ENCODE measurements around the gene GOLGA6L7. TPM values are rescaled to one million over a fixed set of nuclear protein-coding genes. Genes with fewer than 3 reads are reported as not detected.
A peak's percentile ranks its signal among the peaks of the same experiment; 100 is the strongest.
"Not testable (repeated sequence)": the region's sequence is repeated elsewhere in the genome, so short reads cannot be mapped to it uniquely, and the experiment has no call there.

Gene GOLGA6L7
- total RNA-seq, 2 experiments from 2014 or later, result not detected

- H3K4me1 Mint-ChIP-seq (ENCODE audit: low read depth), result peaks cover 12% of the 10 kb centered on the region
- CTCF ChIA-PET, result no interaction called here
- intact Hi-C loops (cut with micrococcal nuclease), result loop anchor here (1.0 to 2.0 kb wide), 2 partner anchors 95 to 210 kb away; no protein-coding TSS in a partner anchor
- H3K4me3 Mint-ChIP-seq, result no peak overlapping the region
- H3K36me3 Mint-ChIP-seq (ENCODE audit: low read depth), result no peaks in the 10 kb centered on the region
- no peaks in the 10 kb centered on the region for H3K9me3 Mint-ChIP-seq
- no peak overlapping the region for H3K27ac Mint-ChIP-seq
- no peak for DNase-seq
- no peaks in the 10 kb centered on the region for H3K27me3 Mint-ChIP-seq (ENCODE audit: low read depth)
These were observed 32.2 kb upstream of the GOLGA6L7 start for GRCh38 chr15:28880680-28881079.

DNA sequence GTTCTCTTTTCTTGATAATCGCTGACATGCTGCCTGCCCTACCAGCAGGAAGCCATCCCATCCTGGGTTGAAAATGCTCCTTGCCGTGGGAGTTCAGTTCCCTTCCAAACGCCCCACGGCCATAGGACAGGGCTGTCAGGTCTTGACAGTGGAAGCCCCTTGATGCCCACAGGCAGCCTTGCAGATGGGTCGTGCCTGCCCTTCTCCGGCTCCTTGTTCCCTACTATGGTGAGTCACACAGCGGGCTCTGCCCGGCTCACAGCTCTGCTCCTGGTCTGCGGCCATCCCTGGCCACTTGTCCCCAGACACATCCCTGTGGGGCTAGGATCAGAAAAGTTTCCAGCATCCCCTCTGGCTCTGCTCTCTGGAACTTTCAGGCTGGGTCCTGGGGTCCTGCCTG is 31.1 kb upstream of the GOLGA6L7 start:
- Mint-ChIP-seq H3K27me3 (ENCODE audit: low read depth) (no peaks in the 10 kb centered on the region), H3K9me3 (no peaks in the 10 kb centered on the region), H3K27ac (no peak overlapping the region), H3K36me3 (ENCODE audit: low read depth) (no peaks in the 10 kb centered on the region), H3K4me3 (no peak overlapping the region), H3K4me1 (ENCODE audit: low read depth) (peaks cover 13% of the 10 kb centered on the region)
- DNase-seq, result no peak
- intact Hi-C loops (cut with micrococcal nuclease), result no loop called here
- CTCF ChIA-PET, result no interaction called here

- no peak for DNase-seq
- Mint-ChIP-seq H3K4me1 (ENCODE audit: low read depth) (peaks cover 17% of the 10 kb centered on the region), H3K9me3 (no peaks in the 10 kb centered on the region), H3K27ac (no peak overlapping the region), H3K27me3 (ENCODE audit: low read depth) (no peaks in the 10 kb centered on the region), H3K4me3 (no peak overlapping the region), H3K36me3 (ENCODE audit: low read depth) (no peaks in the 10 kb centered on the region)
- intact Hi-C loops (cut with micrococcal nuclease), result no loop called here
- CTCF ChIA-PET, result interaction anchor here (1.1 kb wide), 1 partner anchor 212 kb away, joined by 3 read pairs; no protein-coding TSS in a partner anchor
These were observed 29.8 kb upstream of the GOLGA6L7 start for GRCh38 chr15:28878209-28878608.

GRCh38 chr15:28876845-28877185 is 28.4 kb upstream of the GOLGA6L7 start:
- H3K4me1 Mint-ChIP-seq (ENCODE audit: low read depth), result peaks cover 17% of the 10 kb centered on the region
- no peaks in the 10 kb centered on the region for H3K36me3 Mint-ChIP-seq (ENCODE audit: low read depth)
- intact Hi-C loops (cut with micrococcal nuclease), result no loop called here
- CTCF ChIA-PET, result interaction anchor here (0.7 kb wide), 1 partner anchor 1089 kb away, joined by 3 read pairs; no protein-coding TSS in a partner anchor
- no peak for DNase-seq
- no peak overlapping the region for H3K4me3 Mint-ChIP-seq
- no peaks in the 10 kb centered on the region for H3K9me3 Mint-ChIP-seq
- no peak overlapping the region for H3K27ac Mint-ChIP-seq
- H3K27me3 Mint-ChIP-seq (ENCODE audit: low read depth), result no peaks in the 10 kb centered on the region

DNA sequence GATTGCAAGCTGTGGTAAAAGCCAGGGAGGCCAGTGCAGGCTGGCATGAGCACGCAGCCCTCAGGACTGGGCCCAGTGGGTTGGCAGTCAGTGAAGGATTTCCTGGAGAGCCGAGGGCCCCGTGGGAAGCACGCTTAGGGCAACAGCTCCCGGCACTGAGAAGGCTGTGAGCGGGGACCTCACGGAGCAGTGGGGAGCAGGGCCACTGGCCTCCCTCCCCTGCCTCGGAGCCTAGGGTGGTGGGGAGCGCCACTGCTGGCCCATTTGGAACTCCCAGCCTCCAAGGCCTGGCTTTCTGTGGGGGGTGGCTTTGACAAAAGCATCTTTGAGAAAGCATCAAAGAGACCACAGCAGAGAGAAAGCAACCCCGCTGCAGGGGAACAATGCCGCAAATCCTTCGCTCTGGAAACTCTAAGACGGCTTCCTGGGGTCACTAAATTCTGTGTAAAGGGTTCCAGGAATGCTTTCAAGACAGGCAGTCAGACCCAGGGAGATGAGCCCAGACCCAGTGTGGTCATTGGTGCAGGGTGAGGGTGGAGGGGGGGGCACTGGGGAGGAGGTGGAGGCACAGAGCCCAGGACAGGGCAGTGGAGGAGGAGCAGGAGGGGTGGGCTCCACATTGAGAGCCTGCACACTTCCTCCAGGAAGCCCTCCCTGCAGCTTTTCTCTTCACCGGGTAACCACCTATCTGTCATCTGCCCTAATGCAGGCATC is 27.8 kb upstream of the GOLGA6L7 start:
- Mint-ChIP-seq H3K4me1 (ENCODE audit: low read depth) (peaks cover 17% of the 10 kb centered on the region), H3K27ac (no peak overlapping the region), H3K27me3 (ENCODE audit: low read depth) (no peaks in the 10 kb centered on the region), H3K4me3 (no peak overlapping the region), H3K9me3 (no peaks in the 10 kb centered on the region), H3K36me3 (ENCODE audit: low read depth) (no peaks in the 10 kb centered on the region)
- CTCF ChIA-PET, result interaction anchor here (0.6 to 0.7 kb wide), 2 partner anchors 7 to 1090 kb away, joined by 3 read pairs; no protein-coding TSS in a partner anchor
- intact Hi-C loops (cut with micrococcal nuclease), result no loop called here
- DNase-seq, result no peak

DNA sequence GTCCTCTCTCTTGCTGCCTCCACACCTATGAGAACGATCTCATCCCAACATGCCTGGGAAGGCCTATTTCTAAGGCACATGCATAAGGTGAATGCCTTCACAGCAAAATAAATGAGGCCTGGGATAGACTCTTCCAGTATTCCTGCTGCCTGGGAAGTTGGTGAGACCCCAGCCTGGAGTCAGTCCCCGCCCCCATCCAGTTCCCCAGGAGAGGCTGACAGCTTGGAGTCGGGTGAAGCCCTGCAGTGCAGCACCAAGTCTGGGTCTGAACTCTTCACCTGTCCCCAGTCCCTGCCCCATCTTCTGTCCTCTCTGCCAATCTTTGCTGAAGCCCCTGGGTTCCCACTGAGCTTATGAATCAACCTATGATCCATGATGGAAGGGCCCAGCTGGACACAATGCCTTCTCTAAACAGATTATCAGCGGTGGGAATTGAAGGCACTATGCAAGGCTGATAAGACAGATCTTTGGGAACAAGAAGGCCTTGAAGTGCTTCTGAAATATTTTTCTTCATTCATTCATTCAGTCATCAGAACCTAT is 27.1 kb upstream of the GOLGA6L7 start:
- no peaks in the 10 kb centered on the region for H3K36me3 Mint-ChIP-seq (ENCODE audit: low read depth)
- intact Hi-C loops (cut with micrococcal nuclease), result no loop called here
- no peak overlapping the region for H3K4me3 Mint-ChIP-seq
- H3K4me1 Mint-ChIP-seq (ENCODE audit: low read depth), result peaks cover 17% of the 10 kb centered on the region
- H3K27ac Mint-ChIP-seq, result no peak overlapping the region
- H3K27me3 Mint-ChIP-seq (ENCODE audit: low read depth), result no peaks in the 10 kb centered on the region
- no peak for DNase-seq
- H3K9me3 Mint-ChIP-seq, result no peaks in the 10 kb centered on the region
- CTCF ChIA-PET, result interaction anchor here (0.6 to 1.1 kb wide), 2 partner anchors 8 to 60 kb away, joined by 3 to 6 read pairs; no protein-coding TSS in a partner anchor

DNA sequence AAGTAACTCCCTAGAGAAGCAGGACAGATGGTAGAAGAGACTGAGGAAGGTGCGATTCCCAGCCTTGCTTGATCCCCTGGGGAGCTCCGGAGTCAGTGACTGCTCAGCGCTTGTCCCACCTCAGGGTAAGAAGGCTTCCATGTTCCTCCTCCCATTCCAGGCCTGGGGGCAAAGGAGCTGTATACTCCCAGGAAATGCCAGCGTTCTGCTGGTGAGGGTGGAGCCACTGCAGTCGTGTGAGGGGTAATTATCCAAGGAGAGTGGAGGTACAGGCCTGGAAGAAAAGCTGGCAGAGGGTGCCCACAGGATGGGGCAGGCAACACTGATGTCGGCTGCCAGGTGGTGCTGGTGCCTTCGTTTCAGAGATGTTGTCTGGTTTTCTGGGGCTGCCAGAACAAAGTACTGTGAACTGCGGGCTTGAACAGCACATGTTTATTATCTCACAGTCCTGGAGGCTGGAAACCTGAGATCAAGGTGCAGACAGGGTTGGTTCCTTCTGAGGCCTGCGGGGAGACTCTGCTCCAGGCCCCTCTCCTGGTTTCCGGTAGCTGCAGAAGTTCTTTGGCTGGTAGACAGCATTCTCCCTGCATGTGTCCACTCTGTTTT is 25.2 kb upstream of the GOLGA6L7 start:
- H3K4me3 Mint-ChIP-seq, result no peak overlapping the region
- H3K27me3 Mint-ChIP-seq (ENCODE audit: low read depth), result no peaks in the 10 kb centered on the region
- DNase-seq, result peak; percentile 29
- no peaks in the 10 kb centered on the region for H3K36me3 Mint-ChIP-seq (ENCODE audit: low read depth)
- peaks cover 17% of the 10 kb centered on the region for H3K4me1 Mint-ChIP-seq (ENCODE audit: low read depth)
- no peaks in the 10 kb centered on the region for H3K9me3 Mint-ChIP-seq
- H3K27ac Mint-ChIP-seq, result no peak overlapping the region
- CTCF ChIA-PET, result interaction anchor here (0.6 to 1.5 kb wide), 5 partner anchors 8 to 216 kb away, joined by 3 to 5 read pairs (median 4); no protein-coding TSS in a partner anchor
- intact Hi-C loops (cut with micrococcal nuclease), result no loop called here

GRCh38 chr15:28873006-28873405 is 24.6 kb upstream of the GOLGA6L7 start:
- no peaks in the 10 kb centered on the region for H3K9me3 Mint-ChIP-seq
- H3K4me3 Mint-ChIP-seq, result no peak overlapping the region
- CTCF ChIA-PET, result interaction anchor here (0.5 to 1.5 kb wide), 4 partner anchors 64 to 217 kb away, joined by 3 to 4 read pairs (median 4); no protein-coding TSS in a partner anchor
- DNase-seq, result no peak
- H3K27ac Mint-ChIP-seq, result no peak overlapping the region
- H3K4me1 Mint-ChIP-seq (ENCODE audit: low read depth), result peaks cover 17% of the 10 kb centered on the region
- no peaks in the 10 kb centered on the region for H3K36me3 Mint-ChIP-seq (ENCODE audit: low read depth)
- intact Hi-C loops (cut with micrococcal nuclease), result no loop called here
- no peaks in the 10 kb centered on the region for H3K27me3 Mint-ChIP-seq (ENCODE audit: low read depth)

DNA sequence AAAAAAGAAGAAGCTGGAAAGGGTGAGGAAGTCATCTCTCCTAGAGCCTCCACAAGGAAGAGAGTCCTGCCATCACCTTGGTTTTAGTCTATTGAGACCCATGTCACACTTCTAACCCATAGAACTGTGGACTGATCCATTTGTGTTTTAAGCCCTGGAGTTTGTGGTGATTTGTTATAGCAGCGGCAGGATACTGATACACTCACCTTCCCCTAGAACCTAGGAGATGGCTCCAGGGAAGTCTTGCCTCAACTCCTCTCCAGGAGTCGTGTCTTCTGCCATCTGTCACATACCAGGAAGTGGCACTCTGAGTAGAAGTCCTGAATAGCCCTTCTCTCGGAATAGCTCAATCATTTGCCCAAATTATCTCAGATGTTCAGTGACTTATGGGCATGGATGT is 22.7 kb upstream of the GOLGA6L7 start:
- no peaks in the 10 kb centered on the region for H3K36me3 Mint-ChIP-seq (ENCODE audit: low read depth)
- no peak overlapping the region for H3K4me3 Mint-ChIP-seq
- H3K4me1 Mint-ChIP-seq (ENCODE audit: low read depth), result peaks cover 10% of the 10 kb centered on the region
- no peak for DNase-seq
- H3K27me3 Mint-ChIP-seq (ENCODE audit: low read depth), result no peaks in the 10 kb centered on the region
- CTCF ChIA-PET, result no interaction called here
- H3K9me3 Mint-ChIP-seq, result no peaks in the 10 kb centered on the region
- H3K27ac Mint-ChIP-seq, result no peak overlapping the region
- intact Hi-C loops (cut with micrococcal nuclease), result no loop called here

DNA sequence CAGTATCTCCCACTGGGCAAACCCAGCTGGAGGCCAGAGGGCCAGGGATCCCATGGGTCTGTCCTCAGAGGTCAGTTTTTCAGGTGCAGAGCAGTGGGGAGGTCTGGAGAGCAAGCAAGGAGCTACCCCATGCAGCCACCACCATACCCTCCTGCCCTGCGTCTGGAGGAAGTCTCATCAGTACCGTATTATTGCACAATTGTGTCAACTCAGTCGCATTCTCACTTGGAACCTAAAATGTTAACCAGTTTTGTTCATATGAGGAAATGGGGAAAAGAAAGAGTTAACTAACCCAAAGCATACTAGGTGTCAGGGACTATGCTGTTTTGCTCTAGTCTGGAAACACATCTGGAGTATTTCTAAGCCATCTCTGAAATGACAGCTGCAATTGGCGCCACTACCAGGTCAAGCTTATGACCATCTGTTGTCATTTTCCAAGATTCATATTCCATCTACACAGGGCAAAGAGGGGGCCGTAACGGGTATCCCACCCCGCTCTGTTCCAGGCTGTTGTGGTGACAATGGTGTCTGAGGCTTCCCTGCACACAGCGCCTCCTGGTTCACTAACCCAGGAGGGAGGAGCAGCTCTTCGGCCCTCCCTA is 20.4 kb upstream of the GOLGA6L7 start:
- DNase-seq, result no peak
- no peaks in the 10 kb centered on the region for H3K27me3 Mint-ChIP-seq (ENCODE audit: low read depth)
- H3K4me3 Mint-ChIP-seq, result no peak overlapping the region
- intact Hi-C loops (cut with micrococcal nuclease), result no loop called here
- CTCF ChIA-PET, result interaction anchor here (0.7 kb wide), 1 partner anchor 73 kb away, joined by 3 read pairs; no protein-coding TSS in a partner anchor
- H3K9me3 Mint-ChIP-seq, result no peaks in the 10 kb centered on the region
- no peaks in the 10 kb centered on the region for H3K36me3 Mint-ChIP-seq (ENCODE audit: low read depth)
- H3K4me1 Mint-ChIP-seq (ENCODE audit: low read depth), result peaks cover 1% of the 10 kb centered on the region
- no peak overlapping the region for H3K27ac Mint-ChIP-seq

DNA sequence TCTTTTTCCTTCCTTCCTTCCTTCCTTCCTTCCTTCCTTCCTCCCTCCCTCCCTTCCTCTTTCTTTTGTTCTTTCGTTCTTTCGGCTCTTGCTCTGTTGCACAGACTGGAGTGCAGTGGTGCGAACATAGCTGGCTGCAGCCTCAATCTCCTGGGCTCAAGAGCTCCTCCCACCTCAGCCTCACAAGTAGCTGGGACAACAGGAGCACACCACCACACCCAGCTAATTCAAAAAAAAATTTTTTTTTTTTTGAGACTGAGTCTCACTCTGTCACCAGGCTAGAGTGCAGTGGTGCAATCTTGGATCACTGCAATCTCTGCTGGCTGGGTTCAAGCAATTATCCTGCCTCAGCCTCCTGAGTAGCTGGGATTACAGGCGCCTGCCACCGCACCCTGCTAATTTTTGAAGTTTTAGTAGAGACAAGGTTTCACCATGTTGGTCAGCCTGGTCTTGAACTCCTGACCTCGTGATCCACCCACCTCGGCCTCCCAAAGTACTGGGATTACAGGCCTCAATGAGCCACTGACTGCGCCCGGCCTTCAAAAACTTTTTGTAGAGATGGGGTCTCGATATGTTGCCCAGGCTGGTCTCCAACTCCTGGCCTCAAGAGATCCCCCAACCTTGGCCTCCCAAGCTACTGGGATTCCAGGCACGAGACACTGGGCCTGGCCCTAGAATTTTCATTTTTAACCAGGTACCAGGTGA is 13.3 kb upstream of the GOLGA6L7 start:
- DNase-seq; H3K27ac Mint-ChIP-seq; H3K36me3 Mint-ChIP-seq (ENCODE audit: low read depth); H3K9me3 Mint-ChIP-seq; H3K27me3 Mint-ChIP-seq (ENCODE audit: low read depth); CTCF ChIA-PET; H3K4me3 Mint-ChIP-seq; H3K4me1 Mint-ChIP-seq (ENCODE audit: low read depth); intact Hi-C loops (cut with micrococcal nuclease): not testable (repeated sequence)

DNA sequence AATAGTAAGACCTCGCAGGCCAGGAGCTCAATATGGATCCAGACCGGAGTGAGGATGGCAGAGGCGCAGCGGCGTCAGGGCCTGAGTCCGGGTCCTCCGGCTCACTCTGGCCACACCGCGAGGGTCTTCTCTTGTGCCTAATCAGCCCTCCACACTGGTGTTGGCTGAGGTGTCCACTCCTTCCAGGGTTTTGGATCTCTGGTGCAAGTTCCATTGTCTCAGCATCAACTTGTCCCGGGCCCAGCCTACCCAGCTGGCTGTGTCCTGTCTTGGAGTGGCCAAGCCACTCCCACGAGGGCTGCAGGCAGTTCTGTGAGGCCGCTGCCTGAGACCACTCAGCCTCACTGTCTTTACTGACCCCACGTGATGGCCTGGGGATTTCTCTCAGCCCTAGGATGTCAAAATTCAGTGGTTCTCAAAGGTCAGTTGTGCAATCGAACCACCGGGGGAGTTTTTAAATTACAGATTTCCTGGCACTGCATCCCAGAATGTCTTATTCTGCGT is 12.6 kb upstream of the GOLGA6L7 start:
- Mint-ChIP-seq H3K4me3 (no peak overlapping the region), H3K4me1 (ENCODE audit: low read depth) (no peaks in the 10 kb centered on the region), H3K36me3 (ENCODE audit: low read depth) (no peaks in the 10 kb centered on the region), H3K27ac (no peak overlapping the region), H3K27me3 (ENCODE audit: low read depth) (no peaks in the 10 kb centered on the region), H3K9me3 (no peaks in the 10 kb centered on the region)
- CTCF ChIA-PET, result no interaction called here
- no peak for DNase-seq
- intact Hi-C loops (cut with micrococcal nuclease), result no loop called here

All from activated naive CD4-positive, alpha-beta T cell treated with anti-CD3 and anti-CD28 coated beads for 36 hours (primary cell).